GM10248 (cell line): ENCODE data around the gene GLIS1.

Experiments
- CTCF ChIA-PET: fragments of 300-600 bp; sonication (Branson Sonifier 250); formaldehyde crosslinking; extraction: SDS; loops from one replicate; lab custom pipeline; 2021; ENCODE audit warnings: antibody characterized with exemption; lab: Yijun Ruan, JAX
- POLR2A ChIA-PET: fragments of 350-650 bp; sonication (Branson Sonifier 250); formaldehyde crosslinking; extraction: SDS; loops from one replicate; lab custom pipeline; 2020; ENCODE audit warnings: antibody characterized with exemption; lab: Yijun Ruan, JAX
- DNase-seq: peaks from one replicate; pipeline ENCODE4 v3.0.0; 2012; ENCODE audit errors: extremely low spot score
- TF ChIP-seq, protein P1 (sequence below): IDR thresholded peaks from 2 replicates; pipeline ENCODE4 v1.5.1; 2012; ENCODE audit warnings: mild to moderate bottlenecking, low read depth; ENCODE audit errors: extremely low read depth, missing control alignments, control extremely low read depth

The GLIS1 gene

GRCh38 chr1:53506355-53507050 is 232.5 kb downstream of the GLIS1 start:
- TF ChIP-seq, protein P1, sequence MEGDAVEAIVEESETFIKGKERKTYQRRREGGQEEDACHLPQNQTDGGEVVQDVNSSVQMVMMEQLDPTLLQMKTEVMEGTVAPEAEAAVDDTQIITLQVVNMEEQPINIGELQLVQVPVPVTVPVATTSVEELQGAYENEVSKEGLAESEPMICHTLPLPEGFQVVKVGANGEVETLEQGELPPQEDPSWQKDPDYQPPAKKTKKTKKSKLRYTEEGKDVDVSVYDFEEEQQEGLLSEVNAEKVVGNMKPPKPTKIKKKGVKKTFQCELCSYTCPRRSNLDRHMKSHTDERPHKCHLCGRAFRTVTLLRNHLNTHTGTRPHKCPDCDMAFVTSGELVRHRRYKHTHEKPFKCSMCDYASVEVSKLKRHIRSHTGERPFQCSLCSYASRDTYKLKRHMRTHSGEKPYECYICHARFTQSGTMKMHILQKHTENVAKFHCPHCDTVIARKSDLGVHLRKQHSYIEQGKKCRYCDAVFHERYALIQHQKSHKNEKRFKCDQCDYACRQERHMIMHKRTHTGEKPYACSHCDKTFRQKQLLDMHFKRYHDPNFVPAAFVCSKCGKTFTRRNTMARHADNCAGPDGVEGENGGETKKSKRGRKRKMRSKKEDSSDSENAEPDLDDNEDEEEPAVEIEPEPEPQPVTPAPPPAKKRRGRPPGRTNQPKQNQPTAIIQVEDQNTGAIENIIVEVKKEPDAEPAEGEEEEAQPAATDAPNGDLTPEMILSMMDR = no peak
- CTCF ChIA-PET = no interaction called here
- POLR2A ChIA-PET = no interaction called here
- no peak for DNase-seq

DNA sequence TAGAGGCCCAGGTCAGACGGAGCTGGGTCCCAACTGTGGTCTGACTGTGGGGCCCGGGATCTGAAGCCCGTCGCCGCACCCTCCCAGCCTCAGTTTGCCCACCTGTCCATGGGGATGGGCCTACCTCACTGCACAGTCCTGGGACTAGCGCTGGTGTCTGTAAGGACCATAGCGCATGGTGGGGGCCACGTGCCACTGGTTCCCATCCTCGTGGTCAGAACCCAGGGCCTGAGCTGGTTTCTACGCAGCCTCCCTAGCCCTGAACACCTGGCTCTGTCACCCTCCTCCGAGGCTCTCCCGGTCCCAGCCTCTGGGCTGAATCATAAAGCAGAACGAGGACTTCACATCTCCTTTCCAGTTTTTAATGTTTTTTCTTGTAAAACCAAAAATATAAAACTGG is 233.1 kb downstream of the GLIS1 start:
- no peak for DNase-seq
- ChIA-PET POLR2A (no interaction called here), CTCF (no interaction called here)
- TF ChIP-seq, protein P1 = no peak

DNA sequence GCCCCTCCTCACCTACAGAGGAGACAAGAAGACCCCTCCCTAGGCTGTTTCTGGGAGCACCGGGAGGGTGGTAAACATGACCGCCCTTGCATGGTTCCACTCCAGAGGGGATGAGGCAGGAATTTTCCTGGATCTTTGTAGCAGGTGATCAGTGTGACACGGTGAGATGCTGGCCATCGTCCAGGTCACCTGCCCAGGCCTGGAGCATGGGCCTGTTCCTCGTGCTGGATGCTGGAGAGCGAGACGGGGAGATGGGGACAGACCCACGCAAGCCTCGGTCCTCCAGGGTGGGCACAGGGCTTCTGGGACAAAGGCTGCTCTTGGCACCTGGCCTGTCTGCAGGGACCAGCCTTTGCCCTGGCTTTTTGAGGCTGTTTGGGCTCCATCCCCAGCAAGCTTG is 233.6 kb downstream of the GLIS1 start:
- CTCF ChIA-PET = no interaction called here
- POLR2A ChIA-PET = no interaction called here

GRCh38 chr1:53504901-53505300 is 234.1 kb downstream of the GLIS1 start:
- ChIA-PET POLR2A (no interaction called here), CTCF (no interaction called here)
- no peak for DNase-seq
- TF ChIP-seq, protein P1 = no peak

More for the DNA sequence above, 233.6 kb downstream of the GLIS1 start:
- no peak for DNase-seq
- TF ChIP-seq, protein P1 = no peak

DNA sequence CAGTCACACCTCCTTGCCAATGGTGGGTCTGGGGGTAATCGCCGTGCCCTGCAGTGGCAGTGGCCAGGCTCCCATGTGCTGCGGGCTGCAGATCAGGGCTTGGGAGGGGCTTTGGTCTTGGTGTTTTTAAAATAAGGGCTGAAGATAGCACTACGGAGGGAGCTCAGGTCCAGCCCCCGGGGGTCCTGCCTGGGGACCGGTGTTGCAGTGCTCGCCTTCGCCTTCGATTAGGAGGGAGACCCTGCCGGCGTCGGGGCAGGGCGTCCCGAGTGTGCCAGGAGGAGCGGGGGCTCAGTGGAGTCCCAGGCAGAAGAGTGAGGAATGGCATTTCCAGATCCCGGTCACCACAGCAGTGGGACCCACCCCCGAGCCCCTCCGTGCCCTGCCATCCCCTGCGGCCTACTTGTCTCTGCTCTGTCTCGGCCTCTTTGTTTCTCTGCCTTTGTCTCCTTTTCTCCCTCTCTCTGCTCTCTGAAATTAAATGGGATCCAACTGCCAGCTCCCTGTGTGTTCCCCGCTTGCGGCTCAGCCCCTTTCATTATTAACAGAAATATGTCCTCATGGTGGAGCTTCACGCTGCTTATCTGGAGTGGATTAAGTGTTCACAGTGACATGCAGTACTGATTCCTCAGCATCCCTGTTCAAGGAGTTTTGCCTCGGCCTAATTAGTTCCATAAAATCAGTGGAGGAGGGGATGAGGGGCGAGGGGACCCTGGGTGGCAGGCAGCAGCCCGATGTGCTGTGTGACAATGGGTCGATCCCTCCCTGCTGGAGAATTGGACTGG is 235.3 kb downstream of the GLIS1 start:
- POLR2A ChIA-PET = no interaction called here
- TF ChIP-seq, protein P1 = no peak
- CTCF ChIA-PET = no interaction called here
- DNase-seq = no peak

DNA sequence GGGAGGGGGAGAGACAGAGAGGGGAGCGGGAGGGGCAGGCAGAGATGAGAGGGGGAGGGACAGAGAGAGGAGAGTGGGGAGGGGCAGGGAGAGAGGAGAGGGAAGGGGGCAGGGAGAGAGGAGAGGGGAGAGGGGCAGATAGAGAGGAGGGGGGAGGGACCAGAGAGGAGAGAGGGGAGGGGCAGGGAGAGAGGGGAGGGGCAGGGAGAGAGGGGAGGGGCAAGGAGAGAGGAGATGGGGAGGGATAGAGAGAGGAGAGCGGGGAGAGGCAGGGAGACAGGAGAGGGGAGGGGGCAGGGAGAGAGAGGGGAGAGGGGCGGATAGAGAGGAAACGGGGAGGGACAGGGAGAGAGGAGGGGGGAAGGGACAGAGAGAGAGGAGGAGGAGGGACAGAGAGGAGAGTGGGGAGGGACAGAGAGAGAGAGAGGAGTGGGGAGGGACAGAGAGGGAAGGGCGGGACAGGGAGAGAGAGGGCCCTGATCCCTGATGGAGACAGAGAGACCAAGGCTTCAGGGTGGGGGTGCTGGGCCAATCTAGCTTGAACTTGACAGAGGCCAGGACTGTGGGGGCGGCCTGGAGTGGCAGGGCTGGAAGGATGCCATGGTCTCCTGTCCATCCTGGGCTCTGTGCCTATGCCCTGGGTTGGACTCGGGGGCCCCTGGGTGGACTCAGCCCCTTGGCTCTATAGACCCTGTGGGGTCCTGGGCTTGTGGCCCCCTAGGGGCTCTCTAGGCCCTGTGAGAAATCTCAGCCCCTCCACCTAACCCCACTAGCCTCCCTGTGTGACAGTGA is 236.1 kb downstream of the GLIS1 start:
- ChIA-PET POLR2A (no interaction called here), CTCF (no interaction called here)
- TF ChIP-seq, protein P1 = no peak
- no peak for DNase-seq
